NT2/D1 (cell line): ENCODE measurements around the gene RYR3.

Experiments
- YY1 ChIP-seq: IDR thresholded peaks from 2 replicates; pipeline ENCODE4 v1.6.1; 2011; ENCODE audit not compliant: insufficient read length, insufficient read depth
- ZNF274 ChIP-seq: IDR thresholded peaks from 2 replicates; pipeline ENCODE4 v1.6.1; 2011; ENCODE audit warnings: mild to moderate bottlenecking, low read depth, low read length

- TF ChIP-seq ZNF274 = no peak
- TF ChIP-seq YY1 = no peak
Measured at GRCh38 chr15:33559207-33559890, 248.6 kb downstream of the RYR3 start.
